ENCODE results near the gene HFE.

- no peak for TF ChIP-seq ZNF274 (IDR thresholded peaks at IDR 0.05; ENCODE audit: low read depth, low read length)
- TF ChIP-seq SUZ12 (IDR thresholded peaks at IDR 0.05; ENCODE audit: extremely low read depth, insufficient read depth, insufficient read length) = no peak
- no peak for TF ChIP-seq YY1 (IDR thresholded peaks at IDR 0.05; ENCODE audit: insufficient read depth, insufficient read length)
Observed at GRCh38 chr6:26044140-26045064, 42.8 kb upstream of the HFE start.

Measured in NT2/D1 (cell line).